Stimulated activated CD4-positive, alpha-beta T cell treated with anti-CD3 and anti-CD28 coated beads, Interleukin-2, amount 100 ng/mL, for 4 hours (primary cell): Measurements from ENCODE around the gene OR2S2.

Source experiments
- DNase-seq: peaks from one replicate; pipeline ENCODE4 v3.0.0-alpha.2; 2020; ENCODE audit warnings: low read depth

The OR2S2 gene

DNA sequence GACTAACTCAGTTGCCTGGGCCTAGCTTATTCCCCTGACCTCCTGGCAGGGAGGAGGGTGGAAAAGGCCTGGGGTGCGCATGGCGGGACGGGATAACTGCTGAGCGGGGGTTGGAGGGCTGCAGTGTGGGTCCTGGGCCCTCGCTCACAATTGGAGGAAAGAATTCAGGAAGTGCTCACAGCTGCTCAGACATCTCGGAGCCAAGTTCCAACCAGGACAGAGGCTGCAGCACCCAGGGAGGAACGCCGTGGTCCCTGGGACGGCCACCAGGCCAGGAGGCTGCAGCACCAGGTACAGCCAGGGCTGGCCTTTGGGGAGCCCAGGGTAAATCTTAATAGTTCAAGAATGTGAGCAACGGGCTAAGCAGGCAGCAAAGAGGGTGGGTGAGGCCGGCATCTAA lies 48.7 kb downstream of the OR2S2 start, which contains the start of gene SPAAR:
Gene SPAAR (plus strand): TSS at position 217 of the 400 bp plus-strand sequence. CDS start 974 bp downstream, outside the sequence.
- DNase-seq, result no peak

- DNase-seq, result no peak
Measured at GRCh38 chr9:35908504-35909125, 49.3 kb downstream of the OR2S2 start.

GRCh38 chr9:35907711-35908503 lies 50.0 kb downstream of the OR2S2 start:
- no peak for DNase-seq
